OCI-LY3 (cell line): Measurements from ENCODE around the gene SHQ1.

ENCODE experiments used
- EZH2phosphoT487 ChIP-seq: fragments of 200-600 bp; shearing (Covaris generic); IDR thresholded peaks from 2 replicates; pipeline ENCODE4 v1.6.1; 2018; ENCODE audit warnings: antibody characterized with exemption, mixed run types, low read depth
- TF ChIP-seq, protein P1 (sequence below): fragments of 200-600, 300-600 bp; sonication (generic); IDR thresholded peaks from 2 replicates; pipeline ENCODE4 v1.5.1; 2014; ENCODE audit warnings: antibody characterized with exemption, low read length, low read depth

GRCh38 chr3:72744330-72744729 lies 103.9 kb downstream of the SHQ1 start:
- TF ChIP-seq, protein P1, sequence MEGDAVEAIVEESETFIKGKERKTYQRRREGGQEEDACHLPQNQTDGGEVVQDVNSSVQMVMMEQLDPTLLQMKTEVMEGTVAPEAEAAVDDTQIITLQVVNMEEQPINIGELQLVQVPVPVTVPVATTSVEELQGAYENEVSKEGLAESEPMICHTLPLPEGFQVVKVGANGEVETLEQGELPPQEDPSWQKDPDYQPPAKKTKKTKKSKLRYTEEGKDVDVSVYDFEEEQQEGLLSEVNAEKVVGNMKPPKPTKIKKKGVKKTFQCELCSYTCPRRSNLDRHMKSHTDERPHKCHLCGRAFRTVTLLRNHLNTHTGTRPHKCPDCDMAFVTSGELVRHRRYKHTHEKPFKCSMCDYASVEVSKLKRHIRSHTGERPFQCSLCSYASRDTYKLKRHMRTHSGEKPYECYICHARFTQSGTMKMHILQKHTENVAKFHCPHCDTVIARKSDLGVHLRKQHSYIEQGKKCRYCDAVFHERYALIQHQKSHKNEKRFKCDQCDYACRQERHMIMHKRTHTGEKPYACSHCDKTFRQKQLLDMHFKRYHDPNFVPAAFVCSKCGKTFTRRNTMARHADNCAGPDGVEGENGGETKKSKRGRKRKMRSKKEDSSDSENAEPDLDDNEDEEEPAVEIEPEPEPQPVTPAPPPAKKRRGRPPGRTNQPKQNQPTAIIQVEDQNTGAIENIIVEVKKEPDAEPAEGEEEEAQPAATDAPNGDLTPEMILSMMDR: no peak
- TF ChIP-seq EZH2phosphoT487: no peak
